Measurements from ENCODE around the gene IRF2BP2.

The IRF2BP2 gene

GRCh38 chr1:234633246-234634003 lies 23.4 kb upstream of the IRF2BP2 start:
- no peaks in the 10 kb centered on the region for H3K9me2 ChIP-seq (replicated peaks; ENCODE audit: insufficient read depth, low read length)
- TF ChIP-seq EZH2phosphoT487 (IDR thresholded peaks at IDR 0.05; ENCODE audit: low read length) (no peak), EZH2 (optimal IDR thresholded peaks at IDR 0.05; ENCODE audit: low read depth, low read length) (no peak), CTCF (IDR thresholded peaks at IDR 0.05; ENCODE audit: low read length) (no peak)
- no peak for DNase-seq
- H3K4me3 ChIP-seq (ENCODE audit: low read length), result no peak overlapping the region
- no peak overlapping the region for H3K27ac ChIP-seq (ENCODE audit: low read length)
- H3K27me3 ChIP-seq (replicated peaks; ENCODE audit: insufficient read depth, low read length), result no peaks in the 10 kb centered on the region
- H3F3A ChIP-seq (ENCODE audit: insufficient read depth, low read length), result no peaks in the 10 kb centered on the region
- no peaks in the 10 kb centered on the region for H3K79me2 ChIP-seq (ENCODE audit: low read length)
- no peak overlapping the region for H3K4me2 ChIP-seq (ENCODE audit: low read depth, low read length)
- no peak overlapping the region for H3K9ac ChIP-seq (ENCODE audit: low read length)
- H2AFZ ChIP-seq (ENCODE audit: low read length), result no peak overlapping the region
- no peaks in the 10 kb centered on the region for H3K4me1 ChIP-seq (ENCODE audit: low read length)
- no peaks in the 10 kb centered on the region for H3K9me3 ChIP-seq (replicated peaks; ENCODE audit: insufficient read depth, low read length)
- no peaks in the 10 kb centered on the region for H4K20me1 ChIP-seq (ENCODE audit: insufficient read depth, low read length)
- no peaks in the 10 kb centered on the region for H3K36me3 ChIP-seq (replicated peaks; ENCODE audit: insufficient read depth, low read length)

GRCh38 chr1:234632225-234632624 lies 22.2 kb upstream of the IRF2BP2 start:
- TF ChIP-seq EZH2 (optimal IDR thresholded peaks at IDR 0.05; ENCODE audit: low read depth, low read length), result no peak
- TF ChIP-seq CTCF (IDR thresholded peaks at IDR 0.05; ENCODE audit: low read length), result no peak
- no peak for TF ChIP-seq EZH2phosphoT487 (IDR thresholded peaks at IDR 0.05; ENCODE audit: low read length)
- Histone ChIP-seq H3K79me2 (ENCODE audit: low read length) (no peaks in the 10 kb centered on the region), H4K20me1 (ENCODE audit: insufficient read depth, low read length) (no peaks in the 10 kb centered on the region), H3F3A (ENCODE audit: insufficient read depth, low read length) (no peaks in the 10 kb centered on the region), H3K27ac (ENCODE audit: low read length) (no peak overlapping the region), H3K4me2 (ENCODE audit: low read depth, low read length) (no peak overlapping the region), H2AFZ (ENCODE audit: low read length) (no peak overlapping the region), H3K27me3 (replicated peaks; ENCODE audit: insufficient read depth, low read length) (no peaks in the 10 kb centered on the region), H3K9me2 (replicated peaks; ENCODE audit: insufficient read depth, low read length) (no peaks in the 10 kb centered on the region), H3K36me3 (replicated peaks; ENCODE audit: insufficient read depth, low read length) (no peaks in the 10 kb centered on the region), H3K4me1 (ENCODE audit: low read length) (no peaks in the 10 kb centered on the region), H3K9me3 (replicated peaks; ENCODE audit: insufficient read depth, low read length) (no peaks in the 10 kb centered on the region), H3K4me3 (ENCODE audit: low read length) (no peak overlapping the region), H3K9ac (ENCODE audit: low read length) (no peak overlapping the region)
- DNase-seq, result no peak

GRCh38 chr1:234631721-234632125 lies 21.7 kb upstream of the IRF2BP2 start:
- Histone ChIP-seq H3K36me3 (replicated peaks; ENCODE audit: insufficient read depth, low read length) (no peaks in the 10 kb centered on the region), H3K79me2 (ENCODE audit: low read length) (no peaks in the 10 kb centered on the region), H2AFZ (ENCODE audit: low read length) (no peak overlapping the region), H3K4me1 (ENCODE audit: low read length) (no peaks in the 10 kb centered on the region), H3K27me3 (replicated peaks; ENCODE audit: insufficient read depth, low read length) (no peaks in the 10 kb centered on the region), H3F3A (ENCODE audit: insufficient read depth, low read length) (no peaks in the 10 kb centered on the region), H3K9me3 (replicated peaks; ENCODE audit: insufficient read depth, low read length) (no peaks in the 10 kb centered on the region), H3K4me2 (ENCODE audit: low read depth, low read length) (no peak overlapping the region), H4K20me1 (ENCODE audit: insufficient read depth, low read length) (no peaks in the 10 kb centered on the region), H3K27ac (ENCODE audit: low read length) (no peak overlapping the region), H3K4me3 (ENCODE audit: low read length) (no peak overlapping the region), H3K9ac (ENCODE audit: low read length) (no peak overlapping the region), H3K9me2 (replicated peaks; ENCODE audit: insufficient read depth, low read length) (no peaks in the 10 kb centered on the region)
- DNase-seq, result no peak
- TF ChIP-seq EZH2 (optimal IDR thresholded peaks at IDR 0.05; ENCODE audit: low read depth, low read length) (no peak), CTCF (IDR thresholded peaks at IDR 0.05; ENCODE audit: low read length) (no peak), EZH2phosphoT487 (IDR thresholded peaks at IDR 0.05; ENCODE audit: low read length) (no peak)
